Muscle of back (tissue), 11 donors: ENCODE measurements around the gene YIF1A. TPM values are rescaled to one million over a fixed set of nuclear protein-coding genes. Genes with fewer than 3 reads are reported as not detected.

Source experiments
- DNase-seq, 3 donors: peaks; one replicate each; pipeline versions ENCODE4 v3.0.0 to v3.0.0-alpha.2; 2013
- polyA plus RNA-seq, 10 donors: library from polyadenylated mRNA; unstranded; fragments of 120-200 nt; gene quantifications; one replicate each; pipeline ENCODE4 v1.2.1, GENCODE V29; 2013; ENCODE audit not compliant: insufficient read length in 10 of 10

YIF1A gene
- polyA plus RNA-seq, 10 donors = 33.5 to 59.4 (median 44.9) TPM

GRCh38 chr11:66248903-66249302, 40.0 kb downstream of the YIF1A start:
- no peak for DNase-seq

GRCh38 chr11:66247801-66248200, 41.1 kb downstream of the YIF1A start:
- DNase-seq = no peak

DNA sequence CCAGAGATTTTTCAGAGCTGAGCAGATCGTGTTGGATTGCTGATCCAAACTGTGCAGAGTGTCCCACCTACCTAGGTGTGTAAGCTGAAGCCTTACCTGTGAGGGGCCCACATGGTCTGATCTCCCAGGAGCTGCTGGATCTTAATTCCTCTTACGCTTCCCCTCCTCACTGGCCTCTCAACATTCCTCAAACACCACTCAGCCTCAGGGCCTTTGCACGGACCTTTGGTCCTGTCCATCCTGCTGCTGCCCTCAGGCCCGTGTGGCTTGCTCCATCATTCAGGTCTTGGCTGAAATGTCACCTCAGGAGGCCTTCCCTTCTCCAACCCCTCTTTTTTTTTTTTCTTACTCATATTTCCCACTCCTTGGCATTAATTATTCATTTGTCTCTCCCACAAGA, 41.6 kb downstream of the YIF1A start:
- DNase-seq = no peak

- DNase-seq = peak in 1 of 3 donors; percentile 65
Measured at GRCh38 chr11:66243782-66244535, 45.0 kb downstream of the YIF1A start.

DNA sequence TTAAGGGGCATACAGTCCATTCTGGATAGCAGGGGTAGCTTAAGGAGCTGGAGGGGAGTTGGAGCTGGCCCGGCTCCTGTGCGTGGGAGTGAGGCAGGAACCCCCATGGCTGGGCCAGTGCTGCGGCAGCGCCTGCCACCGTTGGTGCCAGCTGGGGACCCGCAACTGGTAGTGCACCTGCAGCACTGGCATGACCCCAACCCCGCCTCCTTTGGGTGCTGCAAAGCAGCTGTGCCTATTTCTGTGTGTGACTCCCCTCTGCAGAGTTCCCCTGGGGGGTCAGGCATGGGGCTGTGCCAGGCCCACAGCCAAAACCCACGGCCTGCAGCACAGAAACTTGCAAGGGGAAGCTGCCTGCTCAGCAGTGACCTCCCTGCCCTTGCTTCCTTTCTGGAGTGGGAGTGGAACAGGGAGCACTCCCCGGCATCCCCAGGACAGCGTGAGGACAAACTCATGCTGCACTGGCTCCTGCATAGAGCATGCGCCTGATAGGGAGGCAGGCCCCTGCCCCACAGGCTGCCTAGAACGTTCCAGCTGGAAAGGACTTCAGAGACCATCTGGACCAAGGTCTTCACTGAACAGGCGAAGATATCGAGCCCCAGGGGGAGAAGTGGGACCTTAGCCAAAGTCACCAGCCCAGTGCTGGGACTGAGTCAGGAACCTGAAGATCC, 46.7 kb downstream of the YIF1A start:
- no peak for DNase-seq

DNA sequence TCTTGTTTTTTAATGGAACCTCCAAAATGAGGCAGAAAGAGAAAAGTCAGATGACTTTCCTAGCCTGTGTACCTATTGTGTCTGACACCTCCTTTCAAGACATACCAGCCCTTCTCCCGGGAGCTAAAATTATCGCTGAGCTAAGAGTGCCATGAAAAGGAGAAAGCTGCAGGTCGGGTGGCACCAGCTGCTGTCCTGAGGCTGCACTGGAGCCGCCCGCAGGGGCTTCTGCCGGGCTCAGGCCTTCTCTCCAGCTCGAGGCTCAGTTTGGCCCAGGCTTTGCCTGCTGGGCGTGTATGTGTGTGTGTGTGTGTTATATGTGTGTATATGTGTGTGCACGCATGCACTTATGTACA, 48.2 kb downstream of the YIF1A start:
- peak in 1 of 3 donors; percentile 27 for DNase-seq

GRCh38 chr11:66239998-66240780, 48.8 kb downstream of the YIF1A start:
- DNase-seq = no peak

- DNase-seq = no peak
Measured at GRCh38 chr11:66239511-66239910, 49.4 kb downstream of the YIF1A start.

DNA sequence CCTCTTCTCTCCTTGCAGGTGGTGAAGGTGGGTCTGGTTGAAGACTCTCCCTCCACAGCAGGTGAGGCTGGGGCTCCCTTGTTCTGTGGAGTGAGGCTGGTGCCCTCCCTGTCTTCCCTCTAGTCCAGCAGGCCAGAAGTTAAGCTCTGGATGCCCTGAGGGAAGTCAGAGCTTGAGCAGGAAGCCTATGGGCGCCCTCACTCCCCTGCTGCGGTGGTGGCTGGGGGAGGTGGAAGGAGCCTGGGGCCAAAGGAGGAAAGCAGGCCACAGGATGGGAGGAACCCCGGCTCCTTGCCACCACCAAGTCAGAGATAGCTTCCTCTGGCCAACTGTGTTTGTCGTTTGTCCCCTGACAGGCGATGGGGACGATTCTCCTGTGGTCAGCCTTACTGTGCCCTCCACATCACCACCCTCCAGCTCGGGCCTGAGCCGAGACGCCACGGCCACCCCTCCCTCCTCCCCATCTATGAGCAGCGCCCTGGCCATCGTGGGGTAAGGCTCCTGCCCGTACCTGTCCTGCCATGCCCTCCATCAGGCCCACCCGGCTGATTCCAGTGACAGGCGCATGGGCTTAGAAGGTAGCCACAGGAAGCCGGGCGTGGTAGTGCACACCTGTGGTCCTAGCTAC, 50.0 kb downstream of the YIF1A start:
- no peak for DNase-seq

- no peak for DNase-seq
Measured at GRCh38 chr11:66237867-66238266, 51.1 kb downstream of the YIF1A start.

DNA sequence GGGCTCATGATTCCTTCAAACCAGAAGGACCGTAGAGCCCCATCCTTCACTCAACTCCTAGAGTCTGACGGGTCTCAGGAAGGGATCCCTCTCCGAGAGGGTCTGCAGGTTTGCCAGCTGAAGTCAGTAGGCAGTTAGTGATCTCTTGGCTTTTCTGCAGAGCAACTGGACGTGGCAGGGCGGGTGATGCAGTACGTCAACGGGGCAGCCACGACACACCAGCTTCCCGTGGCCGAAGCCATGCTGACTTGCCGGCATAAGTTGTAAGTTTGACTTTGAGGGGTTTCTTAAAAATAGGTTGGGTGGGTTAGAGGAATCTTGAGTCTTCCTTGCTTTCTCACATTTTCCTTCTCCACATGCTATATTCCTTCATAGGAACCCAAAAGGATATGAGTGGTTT, 53.8 kb downstream of the YIF1A start:
- DNase-seq = no peak

Other genes with a start within 250 kb of the YIF1A start
- gene GAL3ST3, start 240.0 kb downstream of the YIF1A start, polyA plus RNA-seq = 1 to 10 TPM in 2 of 10 donors, under 1 TPM in 8; 0.22 to 1.1 (median 0.57) TPM
- gene SF3B2, start 236.8 kb downstream of the YIF1A start, polyA plus RNA-seq = 100 to 1,000 TPM; 119 to 163 (median 138) TPM
- gene PACS1, start 218.9 kb downstream of the YIF1A start, polyA plus RNA-seq = 10 to 100 TPM; 29.6 to 34.8 (median 32.6) TPM
- 10 to 100 TPM; 14.6 to 17.3 (median 16.0) TPM for gene KLC2, start 31.4 kb downstream of the YIF1A start, polyA plus RNA-seq
- gene RAB1B, start 20.5 kb downstream of the YIF1A start, polyA plus RNA-seq = 100 to 1,000 TPM in 1 of 10 donors, 10 to 100 TPM in 9; 74.8 to 101 (median 86.7) TPM
- gene CNIH2, start 11.0 kb downstream of the YIF1A start, polyA plus RNA-seq = 1 to 10 TPM; 2.2 to 5.3 (median 3.9) TPM
- under 1 TPM in 1 of 10 donors, not detected in 9; 0.08 TPM for gene TMEM151A, start 2.8 kb upstream of the YIF1A start, polyA plus RNA-seq
- 100 to 1,000 TPM in 4 of 10 donors, 10 to 100 TPM in 6; 68.8 to 142 (median 96.3) TPM for gene CD248, start 27.9 kb upstream of the YIF1A start, polyA plus RNA-seq
- gene RIN1, start 47.3 kb upstream of the YIF1A start, polyA plus RNA-seq = 1 to 10 TPM; 3.9 to 8.1 (median 6.0) TPM
- 10 to 100 TPM; 17.6 to 23.3 (median 19.3) TPM for gene BRMS1, start 56.0 kb upstream of the YIF1A start, polyA plus RNA-seq
- 10 to 100 TPM; 16.9 to 25.0 (median 21.3) TPM for gene B4GAT1, start 58.5 kb upstream of the YIF1A start, polyA plus RNA-seq
- 10 to 100 TPM; 14.5 to 30.4 (median 24.5) TPM for gene SLC29A2, start 82.6 kb upstream of the YIF1A start, polyA plus RNA-seq
- under 1 TPM; 0.05 to 0.58 (median 0.14) TPM for gene NPAS4, start 131.9 kb upstream of the YIF1A start, polyA plus RNA-seq
- 10 to 100 TPM; 43.8 to 58.6 (median 50.7) TPM for gene MRPL11, start 149.7 kb upstream of the YIF1A start, polyA plus RNA-seq
- gene PELI3, start 177.8 kb upstream of the YIF1A start, polyA plus RNA-seq = 1 to 10 TPM; 4.2 to 6.3 (median 5.8) TPM
- gene DPP3, start 191.3 kb upstream of the YIF1A start, polyA plus RNA-seq = 10 to 100 TPM; 18.5 to 24.1 (median 20.9) TPM
- 10 to 100 TPM; 11.6 to 31.7 (median 18.2) TPM for gene BBS1, start 221.5 kb upstream of the YIF1A start, polyA plus RNA-seq